Adrenal gland (tissue), 12 donors: ENCODE measurements around the gene RGMB. TPM values are rescaled to one million over a fixed set of nuclear protein-coding genes. Genes with fewer than 3 reads are reported as not detected.
A peak's percentile ranks its signal among the peaks of the same experiment; 100 is the strongest.

Experiments
- DNase-seq, 7 donors: peaks; one replicate each; pipeline ENCODE4 v3.0.0-alpha.2; 2019 to 2020
- H3K27ac ChIP-seq, 5 donors: fragments of 200-600 bp; sonication (generic) in 4 of 5; 1 replicate in 3 of 5; 2 replicates in 2 of 5; pipeline versions ENCODE4 v1.5.1 to v1.8.0; 2016 to 2020; ENCODE audit warnings: mild to moderate bottlenecking in 1 of 5
- H3K27me3 ChIP-seq: fragments of 200-600 bp; 2 replicates; pipeline ENCODE4 v1.8.0; 2021
- H3K36me3 ChIP-seq, 2 donors: fragments of 200-600 bp; replicated peaks in 1 of 2; 1 replicate in 1 of 2; 2 replicates in 1 of 2; pipeline versions ENCODE4 v1.5.1 to v1.8.0; 2018 to 2022
- H3K4me1 ChIP-seq, 2 donors: fragments of 200-600 bp; replicated peaks in 1 of 2; 1 replicate in 1 of 2; 2 replicates in 1 of 2; pipeline versions ENCODE4 v1.5.1 to v1.8.0; 2018 to 2021
- H3K4me3 ChIP-seq, 4 donors: fragments of 200-600 bp; sonication (generic) in 3 of 4; one replicate each; pipeline ENCODE4 v1.5.1; 2016 to 2018
- H3K9me3 ChIP-seq, 3 donors: fragments of 200-600 bp; sonication (generic) in 1 of 3; replicated peaks in 1 of 3; 1 replicate in 2 of 3; 2 replicates in 1 of 3; pipeline versions ENCODE4 v1.5.1 to v1.8.0; 2016 to 2021
- CTCF ChIP-seq, 6 experiments: fragments of 450-650 bp in 4 of 6; fragments of 200-600 bp in 2 of 6; sonication (generic) in 1 of 6; IDR thresholded peaks; 1 replicate in 5 of 6; 2 replicates in 1 of 6; pipeline versions ENCODE4 v1.5.1 to v1.8.0; 2016 to 2021; ENCODE audit warnings: antibody characterized with exemption in 6 of 6, mild to moderate bottlenecking in 2 of 6, moderate library complexity in 1 of 6
- POLR2A ChIP-seq, 2 donors: fragments of 450-650 bp; IDR thresholded peaks; one replicate each; pipeline ENCODE4 v1.6.1; 2017; ENCODE audit warnings: antibody characterized with exemption in 2 of 2, mild to moderate bottlenecking in 2 of 2, moderate library complexity in 1 of 2
- WGBS, 4 donors: extraction: QIAGEN DNeasy Blood & Tissue Kit in 2 of 4; methylation state at CpG; one replicate each; pipeline versions ENCODE4 v1.1.5 to v1.1.7; 2013 to 2017; 5-methylcytosine and 5-hydroxymethylcytosine counted together
- intact Hi-C, 2 donors: fragments of 100-400 bp; cut with DNase I; formaldehyde crosslinking; loops; one replicate each; pipeline versions ENCODE4 v1.14.1 to v1.15.0; 2022 to 2023
- polyA plus RNA-seq, 3 donors: library from polyadenylated mRNA; stranded (reverse); fragments of 200-250 nt in 2 of 3; fragments of 350-450 nt in 1 of 3; fragmentation: Illumina TruSeq in 1 of 3; extraction: RNeasy Lipid Tissue Mini Kit (QIAGEN cat#74804) in 1 of 3; gene quantifications; one replicate each; pipeline ENCODE4 v1.2.3, GENCODE V29; 2013 to 2014
- total RNA-seq, 9 donors: library from RNA; depleted of rRNA in 4 of 9; stranded (reverse); fragments of >200 nt in 4 of 9; fragments of 120-200 nt in 1 of 9; fragmentation: NEBNext Ultra II Directional in 1 of 9; extraction: Animal tissue kit (Norgen Biotek cat#: 25700) in 1 of 9; gene quantifications; one replicate each; pipeline versions ENCODE4 v1.1.0 to v1.2.4, GENCODE V29; 2013 to 2023
- donor health status: healthy with polysubstance abuse.
- donor health status: Bipolar disorder and iron deficiency.
- donor health status: DM: yes; HTN: yes; CAD: no.
- donor health status: DM: no; HTN: no; CAD: no.
- donor health status: DM: no; HTN: no; CAD: no.
- donor health status: DM: yes; HTN: yes; CAD: no.

The RGMB gene
- total and polyA plus RNA-seq, 12 donors, result 1.0 to 14.4 (median 9.6) TPM

- TF ChIP-seq POLR2A (IDR thresholded peaks at IDR 0.05) (peak in 1 of 2 donors; percentile 57), CTCF (IDR thresholded peaks at IDR 0.05) (peak in 1 of 6 experiments; percentile 23)
- no peaks in the 10 kb centered on the region for H3K36me3 ChIP-seq
- H3K4me1 ChIP-seq, result peaks cover 5 to 46% of the 10 kb centered on the region in 2 donors
- H3K27me3 ChIP-seq, result no peaks in the 10 kb centered on the region
- WGBS, 4 donors, result 0 to 2% (median 0%) methylated on average over 36 to 64 of the region's 64 CpGs
- intact Hi-C loops, result no loop called here
- peak; percentile 61 to 83 (median 66) for DNase-seq
- H3K4me3 ChIP-seq, result peak overlapping the region; percentile 58 to 92 (median 70)
- peak overlapping the region; percentile 74 to 97 (median 94) for H3K27ac ChIP-seq
- no peaks in the 10 kb centered on the region for H3K9me3 ChIP-seq
Measured at GRCh38 chr5:98774192-98775033, 950 bp downstream of the RGMB start.

- Histone ChIP-seq H3K9me3 (no peaks in the 10 kb centered on the region), H3K4me3 (peak overlapping the region in 1 of 4 donors; percentile 70), H3K36me3 (no peaks in the 10 kb centered on the region), H3K4me1 (peaks cover 0 to 39% of the 10 kb centered on the region in 2 donors), H3K27ac (no peak overlapping the region), H3K27me3 (no peaks in the 10 kb centered on the region)
- intact Hi-C loops, result no loop called here
- 76 to 85% (median 81%) methylated on average over 12 of the region's 12 CpGs for WGBS, 4 donors
- DNase-seq, result no peak
- no peak for TF ChIP-seq POLR2A (IDR thresholded peaks at IDR 0.05)
- TF ChIP-seq CTCF (IDR thresholded peaks at IDR 0.05), result no peak
Measured at GRCh38 chr5:98775246-98776065, 2.0 kb downstream of the RGMB start.

GRCh38 chr5:98776066-98776705 is 2.7 kb downstream of the RGMB start:
- WGBS, 4 donors, result 54 to 70% (median 60%) methylated on average over 7 of the region's 7 CpGs
- H3K4me1 ChIP-seq, result peaks cover 0 to 36% of the 10 kb centered on the region in 2 donors

More at GRCh38 chr5:98776066-98776705, 2.7 kb downstream of the RGMB start:
- DNase-seq, result no peak
- no peaks in the 10 kb centered on the region for H3K27me3 ChIP-seq
- H3K9me3 ChIP-seq, result no peaks in the 10 kb centered on the region
- no peak overlapping the region for H3K27ac ChIP-seq
- no peaks in the 10 kb centered on the region for H3K36me3 ChIP-seq
- TF ChIP-seq CTCF (IDR thresholded peaks at IDR 0.05), result no peak
- TF ChIP-seq POLR2A (IDR thresholded peaks at IDR 0.05), result no peak
- no peak overlapping the region for H3K4me3 ChIP-seq
- intact Hi-C loops, result no loop called here
